ENCODE results near the gene EDA. TPM values are rescaled to one million over a fixed set of nuclear protein-coding genes. Genes with fewer than 3 reads are reported as not detected.

The EDA gene
- total and polyA plus RNA-seq, 9 donors, result 4.5 to 9.3 (median 8.4) TPM

- no peak for DNase-seq
- Histone ChIP-seq H3K27me3 (no peaks in the 10 kb centered on the region), H3K27ac (no peak overlapping the region)
These were observed 280.1 kb downstream of the EDA start for GRCh38 chrX:69896046-69896445.

GRCh38 chrX:69900491-69900890 lies 284.6 kb downstream of the EDA start:
- H3K9me3 ChIP-seq, result no peaks in the 10 kb centered on the region
- H3K4me1 ChIP-seq (ENCODE audit: insufficient read depth), result no peaks in the 10 kb centered on the region
- no peak overlapping the region for H3K4me3 ChIP-seq
- H3K27ac ChIP-seq, result no peak overlapping the region
- 85 to 92% (median 85%) methylated on average over 1 of the region's 1 CpG for WGBS, 3 donors
- TF ChIP-seq EP300 (IDR thresholded peaks at IDR 0.05) (no peak), POLR2A (IDR thresholded peaks at IDR 0.05) (no peak)
- no peaks in the 10 kb centered on the region for H3K36me3 ChIP-seq
- H3K27me3 ChIP-seq, result no peaks in the 10 kb centered on the region
- intact Hi-C loops (cut with DNase I), result no loop called here
- no peak for DNase-seq

More at GRCh38 chrX:69896046-69896445, 280.1 kb downstream of the EDA start:
- no peaks in the 10 kb centered on the region for H3K9me3 ChIP-seq
- intact Hi-C loops (cut with DNase I), result no loop called here
- no peaks in the 10 kb centered on the region for H3K4me1 ChIP-seq (ENCODE audit: insufficient read depth)
- no peak overlapping the region for H3K4me3 ChIP-seq
- 23 to 32% (median 30%) methylated on average over 1 of the region's 1 CpG for WGBS, 3 donors
- H3K36me3 ChIP-seq, result no peaks in the 10 kb centered on the region
- TF ChIP-seq EP300 (IDR thresholded peaks at IDR 0.05) (no peak), CTCF (IDR thresholded peaks at IDR 0.05) (no peak), POLR2A (IDR thresholded peaks at IDR 0.05) (no peak)

- TF ChIP-seq POLR2A (IDR thresholded peaks at IDR 0.05) (no peak), CTCF (IDR thresholded peaks at IDR 0.05) (no peak)
- 77 to 85% (median 82%) methylated on average over 8 of the region's 8 CpGs for WGBS, 3 donors
- intact Hi-C loops (cut with DNase I), result no loop called here
- H3K9me3 ChIP-seq, result no peaks in the 10 kb centered on the region
- no peak overlapping the region for H3K27ac ChIP-seq
- no peaks in the 10 kb centered on the region for H3K4me1 ChIP-seq (ENCODE audit: insufficient read depth)
- H3K27me3 ChIP-seq, result no peaks in the 10 kb centered on the region
- no peaks in the 10 kb centered on the region for H3K36me3 ChIP-seq
- DNase-seq, result no peak
- no peak overlapping the region for H3K4me3 ChIP-seq
These were observed 290.5 kb downstream of the EDA start for GRCh38 chrX:69906447-69906846.

GRCh38 chrX:69914781-69915180 lies 298.9 kb downstream of the EDA start:
- no peak for TF ChIP-seq CTCF (IDR thresholded peaks at IDR 0.05)
- TF ChIP-seq EP300 (IDR thresholded peaks at IDR 0.05), result no peak
- TF ChIP-seq POLR2A (IDR thresholded peaks at IDR 0.05), result no peak

GRCh38 chrX:69919749-69920148 lies 303.8 kb downstream of the EDA start:
- H3K9me3 ChIP-seq, result no peaks in the 10 kb centered on the region
- H3K4me1 ChIP-seq (ENCODE audit: insufficient read depth), result no peaks in the 10 kb centered on the region
- intact Hi-C loops (cut with DNase I), result no loop called here
- H3K27me3 ChIP-seq, result no peaks in the 10 kb centered on the region
- H3K36me3 ChIP-seq, result no peaks in the 10 kb centered on the region
- DNase-seq, result no peak
- no peak overlapping the region for H3K4me3 ChIP-seq
- no peak overlapping the region for H3K27ac ChIP-seq
- TF ChIP-seq EP300 (IDR thresholded peaks at IDR 0.05), result no peak
- no peak for TF ChIP-seq POLR2A (IDR thresholded peaks at IDR 0.05)
- no peak for TF ChIP-seq CTCF (IDR thresholded peaks at IDR 0.05)

More at GRCh38 chrX:69914781-69915180, 298.9 kb downstream of the EDA start:
- DNase-seq, result no peak
- intact Hi-C loops (cut with DNase I), result no loop called here
- Histone ChIP-seq H3K9me3 (no peaks in the 10 kb centered on the region), H3K27ac (no peak overlapping the region), H3K27me3 (no peaks in the 10 kb centered on the region), H3K4me3 (no peak overlapping the region), H3K4me1 (ENCODE audit: insufficient read depth) (no peaks in the 10 kb centered on the region), H3K36me3 (no peaks in the 10 kb centered on the region)
